DMS153 treated with DMSO at 0.1 percent for 48 hours (cell line): ENCODE results near the gene CDC45.

Source experiments
- DNase-seq: peaks from one replicate; lab custom pipeline; 2025; ENCODE audit not compliant: unreplicated experiment; lab: John Stamatoyannopoulos, UW

The CDC45 gene

DNA sequence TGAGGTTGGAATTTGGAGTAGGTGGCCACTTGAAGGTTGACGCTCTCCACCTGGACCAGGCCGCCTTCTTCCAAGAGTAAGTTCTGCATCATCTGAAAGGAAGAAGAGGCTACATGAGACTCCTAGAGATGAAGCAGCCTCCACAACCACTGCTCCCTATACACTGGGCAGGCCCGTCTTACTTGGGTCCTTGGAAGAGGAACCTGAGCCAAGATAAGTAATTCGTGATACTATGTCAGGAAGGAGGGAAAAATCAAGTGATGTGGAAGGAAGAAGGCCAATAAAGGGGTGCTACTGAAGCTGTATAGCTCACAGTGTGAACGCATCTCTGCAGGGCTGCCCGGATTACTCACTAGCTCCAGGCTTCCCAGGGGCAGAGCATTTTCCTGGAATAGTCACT lies 11.8 kb upstream of the CDC45 start:
- DNase-seq = no peak

DNA sequence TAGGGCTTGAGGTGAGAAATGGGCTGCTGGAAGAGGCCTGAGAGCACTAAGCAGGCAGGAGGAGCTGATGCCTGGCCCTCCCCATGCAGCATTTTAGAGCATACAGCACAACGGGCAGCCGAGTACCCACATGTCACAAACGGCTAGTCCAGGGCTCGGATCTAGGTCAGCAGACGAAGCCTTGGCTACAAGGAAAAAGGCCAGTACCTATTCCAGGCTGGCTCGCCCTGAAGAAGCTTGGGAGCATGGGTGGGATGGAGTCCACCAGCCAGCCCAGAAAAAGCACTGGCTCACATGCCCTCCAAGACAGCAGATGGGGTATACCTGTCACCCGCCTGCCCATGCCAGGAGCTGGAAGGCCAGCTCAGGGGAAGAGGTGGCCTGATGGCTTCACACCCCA lies 10.3 kb upstream of the CDC45 start:
- DNase-seq = no peak

DNA sequence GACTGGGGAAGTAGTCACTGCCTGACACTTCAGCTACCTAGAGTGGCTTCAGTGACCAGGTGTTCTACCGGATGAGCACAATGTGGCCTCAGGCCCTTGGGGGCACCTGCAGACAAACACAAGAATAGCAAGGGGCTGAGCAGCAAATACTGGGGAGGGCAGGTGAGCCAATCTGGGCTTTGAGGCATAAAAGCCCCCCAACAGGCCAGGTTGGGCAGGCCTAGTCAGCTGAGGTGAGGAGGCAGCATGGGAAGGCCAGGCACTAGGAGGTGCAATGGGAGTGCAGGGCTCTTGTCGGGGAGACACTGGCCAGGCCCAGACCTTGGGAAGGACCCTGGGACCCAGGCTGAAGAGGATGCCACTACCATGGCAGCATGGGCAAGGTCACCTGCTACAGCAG lies 9.7 kb upstream of the CDC45 start:
- no peak for DNase-seq

DNA sequence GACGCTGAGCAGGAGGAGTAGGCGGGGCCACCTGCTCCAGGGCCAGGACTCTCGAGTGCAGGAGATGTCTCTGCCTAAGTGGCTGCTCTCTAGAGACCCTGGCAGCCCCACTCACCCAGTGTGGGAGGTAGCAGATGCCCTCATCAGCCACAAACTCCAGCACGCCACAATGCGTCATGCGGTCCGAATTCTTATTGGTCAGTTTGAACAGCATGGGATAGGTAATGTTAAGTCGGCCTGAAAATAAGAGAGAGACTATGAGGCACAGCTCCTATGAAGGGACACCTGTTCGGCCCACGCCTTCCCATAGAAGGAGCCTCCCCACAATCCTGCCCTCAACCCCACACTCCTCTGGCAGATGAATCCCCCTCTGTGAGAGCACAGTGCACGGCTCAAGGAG lies 8.1 kb upstream of the CDC45 start:
- no peak for DNase-seq

DNA sequence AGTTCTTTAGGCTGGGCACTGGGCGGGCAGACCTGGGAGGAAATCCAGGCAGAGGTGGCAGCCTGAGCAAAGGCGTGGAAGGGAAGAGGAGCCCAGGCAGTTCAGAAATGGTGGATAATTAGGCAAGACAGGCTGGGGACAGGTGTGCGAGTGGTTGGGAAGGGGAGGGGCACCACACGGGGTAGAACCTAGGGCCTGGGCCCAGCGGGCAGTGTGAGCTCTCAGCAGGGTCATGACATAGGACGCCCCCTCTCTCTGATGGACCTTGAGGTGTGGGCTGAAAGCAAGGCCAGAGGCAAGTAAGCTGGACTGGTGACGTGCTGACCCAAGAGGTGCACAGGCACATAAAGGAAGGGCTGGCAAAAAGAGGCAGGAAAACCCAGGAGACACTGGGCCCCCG lies 7.5 kb upstream of the CDC45 start:
- no peak for DNase-seq

DNA sequence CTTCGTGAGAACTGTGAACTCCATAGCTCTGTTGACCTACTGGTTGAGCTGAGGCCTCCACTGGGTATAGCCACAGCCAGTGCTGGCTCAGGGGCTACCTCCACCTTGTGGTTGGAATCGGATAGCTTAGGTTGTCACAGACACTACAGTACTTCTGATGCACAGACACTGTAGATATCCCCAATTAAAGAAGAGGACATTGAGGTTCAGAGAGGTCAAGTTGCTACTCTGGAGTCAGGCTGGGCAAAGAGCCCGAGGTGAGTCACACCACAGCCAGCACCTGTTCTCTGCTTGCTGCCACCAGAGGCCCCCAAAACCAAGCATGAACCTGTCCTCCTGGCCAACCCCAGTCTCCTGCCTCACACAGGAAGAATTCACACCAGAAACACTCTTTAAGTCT lies 6.1 kb upstream of the CDC45 start:
- no peak for DNase-seq

DNA sequence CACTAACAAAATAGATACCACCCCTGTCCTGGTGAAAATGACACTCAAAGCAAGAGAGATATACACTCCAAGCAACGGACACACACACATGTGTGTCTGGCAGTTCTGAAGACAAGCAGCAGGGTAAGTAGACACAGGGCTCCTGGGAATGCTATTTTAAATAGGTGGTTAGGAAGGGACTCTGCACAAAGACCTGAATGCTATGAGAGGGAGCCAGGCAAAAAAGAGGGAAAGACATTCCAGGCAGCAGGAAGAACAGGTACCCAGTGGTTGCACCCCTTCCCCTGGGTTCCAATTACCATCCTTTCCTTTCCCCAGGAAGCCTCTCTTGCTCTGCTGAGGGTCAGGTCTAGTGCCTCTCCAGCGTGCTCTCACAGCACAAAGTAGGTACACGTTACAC lies 3.7 kb upstream of the CDC45 start:
- DNase-seq = no peak

DNA sequence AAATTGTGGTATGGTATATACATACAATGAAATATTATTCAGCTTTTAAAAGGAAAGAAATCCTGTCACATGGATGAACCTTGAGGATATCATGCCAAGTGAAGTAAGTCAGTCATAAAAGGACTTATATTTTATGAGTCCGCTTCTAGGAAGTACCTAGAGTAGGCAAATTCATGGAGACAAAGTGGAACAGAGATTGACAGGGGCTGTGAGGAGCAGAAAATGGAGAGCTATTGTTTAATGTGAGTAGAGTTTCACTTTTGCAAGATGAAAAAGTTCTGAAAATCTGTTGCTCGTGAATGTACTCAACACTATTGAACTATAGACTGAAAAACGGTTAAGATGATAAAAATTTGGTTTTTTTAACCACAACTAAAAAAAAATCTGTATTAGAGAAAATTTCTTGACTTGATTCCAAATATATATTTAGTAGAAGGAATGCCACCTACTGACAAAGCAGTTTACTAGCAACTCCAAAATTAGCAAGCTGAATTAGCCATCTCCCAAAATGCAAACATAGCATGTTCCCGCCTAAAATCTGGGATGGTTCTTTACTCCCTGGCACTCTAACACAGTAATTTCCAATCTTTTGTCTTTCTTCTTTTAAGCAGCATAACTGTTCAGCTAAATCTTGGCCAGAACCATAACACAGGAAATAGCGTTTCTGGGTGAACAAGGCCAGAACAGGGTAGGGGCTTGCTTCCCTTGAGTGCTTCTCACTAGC lies 2.2 kb upstream of the CDC45 start:
- no peak for DNase-seq

DNA sequence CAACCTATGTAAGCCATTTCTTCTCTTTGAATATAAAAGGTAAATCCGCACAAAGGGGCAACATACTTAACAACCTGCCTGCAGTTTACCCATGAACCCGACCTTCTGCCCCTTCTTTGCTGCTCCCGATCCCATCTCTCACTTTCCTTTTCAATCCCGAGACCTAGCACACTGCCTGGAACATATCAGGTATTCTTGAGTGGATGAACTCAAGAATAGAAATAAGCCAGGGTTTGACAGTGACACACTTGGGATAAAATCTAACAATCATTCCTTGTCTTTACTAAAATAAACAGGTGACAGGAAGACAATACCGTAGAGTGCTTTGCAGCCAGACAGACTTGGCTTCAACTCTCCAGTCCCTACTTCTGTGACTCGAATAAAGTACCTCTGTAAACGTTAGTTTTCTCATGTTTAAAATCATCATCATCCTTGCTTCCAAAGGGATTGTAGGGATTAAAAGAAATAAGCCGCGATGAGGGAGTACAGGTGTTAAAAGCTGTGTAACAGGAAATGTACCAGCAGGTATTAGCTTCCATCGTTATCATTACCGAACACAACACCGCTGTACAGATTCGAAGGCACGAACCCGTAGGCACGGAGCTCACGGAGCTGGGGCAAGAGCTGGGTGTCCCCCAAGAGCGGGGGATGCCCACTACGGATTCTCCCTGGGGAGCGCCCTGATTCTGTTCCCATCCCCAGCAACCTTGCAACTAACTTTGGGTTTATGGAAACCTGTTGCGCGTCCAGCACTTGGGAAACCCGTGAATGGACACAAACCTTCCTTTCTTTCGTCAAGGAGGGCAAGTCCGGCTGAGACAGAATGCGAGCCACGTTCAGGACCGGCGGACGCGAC lies 1.4 kb upstream of the CDC45 start:
- no peak for DNase-seq

DNA sequence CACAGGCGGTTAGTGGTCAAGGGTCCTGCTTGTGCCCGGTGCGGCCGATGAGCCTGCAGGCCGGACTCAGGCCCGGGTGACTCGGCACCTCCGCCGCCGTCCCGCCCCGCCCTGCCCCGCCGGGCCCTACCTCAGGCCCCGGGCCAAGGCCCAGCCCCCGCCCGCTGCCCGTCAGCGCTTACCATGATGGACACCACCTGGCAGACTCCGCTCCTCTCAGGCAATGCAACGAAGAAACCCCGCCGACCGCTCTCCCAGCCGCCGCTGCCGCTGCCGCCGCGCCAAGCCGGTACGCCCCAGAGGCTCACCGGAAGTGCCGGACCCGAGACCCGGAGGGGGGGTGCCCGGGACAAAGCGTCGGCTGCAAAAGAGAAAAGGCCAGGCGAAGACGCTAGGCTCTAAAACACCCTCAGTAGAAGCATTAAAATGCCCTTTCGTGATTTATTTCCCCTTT lies 792 bp upstream of the CDC45 start, which contains the start of gene UFD1:
TSS of gene UFD1 (minus strand) at position 293 of the 454 bp plus-strand sequence. CDS start at position 185, 108 bp downstream.
- no peak for DNase-seq

DNA sequence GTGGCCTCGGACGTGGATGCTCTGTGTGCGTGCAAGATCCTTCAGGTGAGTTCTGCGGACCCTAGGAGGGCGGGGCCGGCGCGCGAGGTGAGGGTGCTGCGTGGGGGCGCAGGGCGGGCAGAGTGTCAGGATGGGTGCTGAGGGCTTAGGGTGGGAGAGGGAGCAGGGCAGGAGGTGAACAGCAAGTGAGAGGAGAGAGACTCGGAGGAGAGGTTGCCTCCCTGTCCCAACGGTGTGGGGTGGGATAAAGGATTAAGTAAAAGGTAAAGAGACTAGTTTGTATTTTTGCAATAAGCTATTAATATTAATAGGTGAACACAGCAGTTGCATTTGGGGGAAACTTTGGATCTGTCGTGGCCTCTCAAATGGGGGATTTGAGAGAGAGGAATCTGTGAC lies 451 bp downstream of the CDC45 start:
- no peak for DNase-seq

DNA sequence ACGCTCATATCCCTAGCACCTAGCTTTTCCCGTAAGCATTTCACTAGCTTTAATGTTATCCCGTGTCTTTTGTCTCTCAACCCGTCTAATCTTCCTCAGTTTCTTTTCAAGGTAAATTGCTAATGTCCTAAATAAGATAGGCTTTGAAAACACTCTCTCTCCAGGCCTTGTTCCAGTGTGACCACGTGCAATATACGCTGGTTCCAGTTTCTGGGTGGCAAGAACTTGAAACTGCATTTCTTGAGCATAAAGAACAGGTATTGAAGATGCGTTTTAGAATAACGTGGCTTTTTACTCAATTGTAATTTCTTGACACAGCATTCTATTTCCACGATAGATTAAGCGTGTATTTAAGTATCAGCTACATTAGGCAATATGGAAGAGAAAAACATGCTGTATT lies 1.1 kb downstream of the CDC45 start:
- DNase-seq = no peak

DNA sequence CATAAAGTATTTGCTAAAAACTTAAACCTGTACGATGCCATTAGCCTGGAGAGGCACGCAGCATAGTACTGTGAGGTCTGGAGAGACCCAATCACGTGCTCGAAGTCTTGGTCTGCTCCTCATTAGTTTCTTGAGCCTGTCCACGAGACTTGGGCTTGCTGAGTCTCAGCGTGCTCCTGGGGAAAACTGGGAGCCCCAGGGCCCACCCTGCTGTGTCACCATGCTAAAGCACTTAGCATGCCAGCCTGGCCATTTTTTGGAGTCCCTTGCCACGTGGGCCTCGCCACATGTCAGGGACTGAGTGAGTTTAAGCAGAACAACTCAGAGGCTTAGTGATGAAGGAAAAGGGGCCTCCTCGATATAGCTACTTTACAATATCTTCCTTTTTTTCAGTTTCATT lies 2.6 kb downstream of the CDC45 start:
- DNase-seq = no peak

DNA sequence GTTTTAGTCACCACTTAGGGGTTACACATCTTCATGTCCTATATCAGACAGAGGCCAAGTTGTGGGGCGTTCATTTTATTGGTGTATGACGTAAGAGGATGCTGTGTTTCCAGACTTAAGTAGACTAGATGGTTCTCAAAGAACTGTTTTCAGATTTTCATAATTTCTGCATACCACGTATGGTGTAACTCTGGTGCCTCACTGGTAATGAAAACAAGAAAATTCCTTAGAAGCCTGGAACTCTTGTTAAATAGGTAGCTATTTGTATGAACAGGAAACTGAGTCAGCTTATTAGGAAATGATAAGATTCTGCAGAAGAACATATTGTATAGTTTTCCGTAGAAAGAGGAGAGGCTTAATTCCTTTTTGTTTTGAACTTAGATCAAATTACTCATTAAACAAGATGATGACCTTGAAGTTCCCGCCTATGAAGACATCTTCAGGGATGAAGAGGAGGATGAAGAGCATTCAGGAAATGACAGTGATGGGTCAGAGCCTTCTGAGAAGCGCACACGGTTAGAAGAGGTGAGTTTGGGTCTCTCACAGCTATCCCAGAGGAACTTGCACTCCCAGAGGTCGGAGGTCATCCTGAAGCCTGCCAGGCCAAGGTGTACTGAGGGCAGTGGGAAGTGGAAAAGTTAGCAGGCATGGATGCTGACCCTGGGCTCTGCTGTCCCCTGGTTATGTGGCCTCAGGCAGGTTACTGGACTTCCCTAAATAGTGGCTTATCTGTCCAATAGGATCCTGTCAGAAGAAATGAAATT lies 3.9 kb downstream of the CDC45 start:
- DNase-seq = no peak

DNA sequence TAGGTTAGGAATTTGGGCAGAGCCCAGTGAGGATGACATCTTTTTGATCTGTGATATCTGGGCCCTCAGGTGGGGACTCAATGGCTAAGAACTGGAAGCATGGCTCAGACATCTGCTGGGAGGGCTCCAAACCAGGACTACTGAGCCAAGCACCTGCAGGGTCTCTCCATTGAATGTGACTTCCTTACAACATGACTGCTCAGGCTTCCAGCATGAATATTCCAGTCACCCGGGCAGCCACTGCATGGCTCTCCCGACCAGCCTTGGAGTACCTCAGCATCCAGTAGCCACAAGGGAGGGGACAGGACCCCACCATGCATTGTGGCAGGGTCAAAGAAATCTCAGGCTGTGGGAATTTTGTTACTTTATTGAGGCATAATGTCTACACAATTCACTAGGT lies 8.6 kb downstream of the CDC45 start:
- DNase-seq = no peak

DNA sequence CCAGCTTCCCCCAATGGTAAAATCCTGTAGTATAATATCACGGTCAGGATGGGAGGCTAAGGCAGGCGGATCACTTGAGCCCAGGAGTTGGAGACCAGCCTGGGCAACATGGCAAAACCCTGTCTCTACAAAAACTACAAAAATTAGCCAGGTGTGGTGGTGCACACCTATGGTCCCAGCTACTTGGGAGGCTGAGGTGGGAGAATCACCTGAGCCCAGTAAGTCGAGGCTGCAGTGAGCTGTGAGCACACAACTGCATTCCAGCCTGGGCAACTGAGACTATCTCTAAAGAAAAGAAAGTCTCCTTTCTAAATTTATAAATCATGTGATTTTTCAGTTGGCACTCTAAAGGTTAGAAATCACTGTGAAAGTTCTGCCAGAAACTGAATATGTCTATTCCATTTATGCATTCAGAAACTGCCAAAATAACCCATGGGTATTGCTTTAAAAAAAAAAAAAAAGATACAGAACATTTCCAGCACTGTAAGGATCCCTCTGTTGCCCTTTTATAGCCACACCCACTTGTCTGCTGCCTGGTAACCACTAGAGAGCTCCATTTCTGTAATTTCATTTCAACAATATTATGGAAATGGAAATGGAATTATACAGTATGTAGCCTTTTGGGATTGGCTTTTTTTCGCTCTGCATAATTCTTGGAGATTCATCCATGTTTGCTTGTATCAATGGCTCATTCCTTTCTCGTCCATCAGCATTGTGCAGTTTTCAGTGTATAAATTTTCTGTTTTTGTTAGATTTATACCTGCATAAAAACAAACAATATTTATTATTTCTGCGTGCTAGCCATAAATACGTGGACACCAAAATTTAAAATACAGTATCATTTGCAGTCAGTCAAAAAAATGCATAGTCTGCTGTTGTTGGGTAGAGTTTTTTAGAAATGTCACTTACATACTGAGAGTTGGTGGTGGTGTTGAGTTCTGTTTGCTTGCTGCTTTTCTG lies 9.4 kb downstream of the CDC45 start:
- no peak for DNase-seq

DNA sequence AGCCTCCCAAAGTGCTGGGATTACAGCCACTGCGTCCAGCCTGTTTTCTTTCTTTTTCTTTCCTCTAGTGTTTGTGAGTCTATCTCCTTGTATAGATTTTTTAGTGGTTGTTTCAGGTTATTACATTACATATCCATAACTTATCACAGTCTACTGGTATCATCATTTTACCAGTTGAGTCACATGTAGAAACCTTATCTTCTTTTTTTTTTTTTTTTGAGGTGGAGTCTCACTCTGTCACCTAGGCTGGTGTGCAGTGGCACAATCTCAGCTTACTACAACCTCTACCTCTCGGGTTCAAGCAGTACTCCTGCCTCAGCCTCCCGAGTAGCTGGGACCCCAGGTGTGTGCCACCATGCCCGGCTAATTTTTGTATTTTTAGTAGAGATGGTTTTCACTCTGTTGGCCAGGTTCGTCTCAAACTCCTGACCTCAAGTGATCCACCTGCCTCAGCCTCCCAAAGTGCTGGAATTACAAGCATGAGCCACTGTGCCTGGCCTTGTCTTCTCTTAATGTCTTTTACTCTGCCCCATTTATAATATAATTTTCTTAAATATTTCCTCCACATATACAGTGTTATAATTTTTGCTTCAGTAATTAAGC lies 11.0 kb downstream of the CDC45 start:
- DNase-seq = no peak

DNA sequence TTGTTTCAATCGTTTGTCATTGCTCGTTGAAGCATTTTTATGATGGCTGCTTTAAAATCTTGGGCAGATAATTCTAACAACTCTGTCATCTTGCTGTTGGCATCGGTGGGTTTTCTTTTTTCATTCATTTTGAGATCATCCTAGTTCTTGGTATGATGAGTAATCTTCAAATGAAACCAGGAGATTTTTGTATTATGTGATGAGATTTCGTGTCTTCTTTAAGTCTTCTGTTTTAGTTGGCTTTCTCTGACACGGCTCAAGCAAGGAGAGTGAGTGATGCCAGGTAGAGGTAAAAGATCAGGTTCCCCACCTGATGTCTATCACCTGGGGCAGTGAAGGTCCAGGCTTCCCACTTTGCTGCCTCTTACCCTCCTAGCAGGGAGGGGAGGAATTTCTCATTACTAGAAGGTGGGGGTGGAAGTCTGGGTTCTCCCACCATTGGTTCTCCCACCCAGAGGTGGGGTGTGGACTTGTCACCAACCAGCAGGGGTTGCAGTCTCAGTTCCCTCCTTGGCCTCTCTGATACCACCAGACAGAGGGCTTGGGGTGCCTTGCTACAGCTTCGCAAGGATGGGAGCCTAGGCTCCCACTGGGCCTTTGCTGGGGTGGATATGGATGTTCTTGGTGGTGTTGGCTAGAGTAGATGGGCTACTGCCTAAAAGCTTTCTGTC lies 12.9 kb downstream of the CDC45 start:
- DNase-seq = no peak

DNA sequence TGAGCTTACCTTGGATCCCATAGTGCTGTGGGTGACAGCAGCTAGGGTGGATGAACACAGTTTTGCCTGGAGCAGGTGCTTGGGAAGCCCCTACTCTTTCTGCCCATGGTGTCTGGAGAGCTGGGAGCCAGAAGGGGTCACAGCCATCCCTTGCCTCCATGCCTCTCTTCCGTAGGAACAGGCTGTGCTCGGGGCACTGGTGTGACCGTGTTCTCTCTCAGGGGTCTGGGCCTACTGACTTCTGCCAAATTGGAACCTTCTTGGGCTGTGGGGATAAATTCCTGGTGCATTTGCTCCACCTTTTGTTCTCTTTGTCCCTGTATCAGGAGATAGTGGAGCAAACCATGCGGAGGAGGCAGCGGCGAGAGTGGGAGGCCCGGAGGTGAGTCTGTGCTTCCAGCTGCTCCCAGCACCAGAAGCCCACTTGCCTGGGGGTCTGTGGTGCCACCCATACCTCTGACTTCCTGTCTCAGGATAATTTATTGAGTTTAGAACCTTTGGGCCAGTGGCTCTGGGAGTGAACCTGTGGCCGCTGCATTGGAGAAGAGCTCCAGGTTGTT lies 14.4 kb downstream of the CDC45 start:
- no peak for DNase-seq
